ENCODE results near the gene COMMD6.

The COMMD6 gene

GRCh38 chr13:75486146-75487062, 51.2 kb downstream of the COMMD6 start:
- H3K9ac ChIP-seq (ENCODE audit: low read depth, low read length, poor library complexity, severe bottlenecking) = peak overlapping the region; percentile 44

GRCh38 chr13:75485286-75486062, 52.2 kb downstream of the COMMD6 start:
- Histone ChIP-seq H2AFZ (ENCODE audit: low read length) (no peak overlapping the region), H3K4me1 (ENCODE audit: insufficient read depth, low read length, poor library complexity, severe bottlenecking) (peaks cover 52% of the 10 kb centered on the region), H3K9me3 (ENCODE audit: insufficient read depth, low read depth, low read length) (no peaks in the 10 kb centered on the region), H3F3A (ENCODE audit: low read depth) (0 out of 2 replicates have a peak, but pooled peaks cover 5% of the 10 kb centered on the region), H3K9ac (ENCODE audit: low read depth, low read length, poor library complexity, severe bottlenecking) (peak overlapping the region; percentile 13), H3K79me2 (ENCODE audit: insufficient read depth, low read length) (peaks cover 8% of the 10 kb centered on the region), H3K27me3 (ENCODE audit: insufficient read depth, low read length, poor library complexity, severe bottlenecking) (no peaks in the 10 kb centered on the region), H3K36me3 (ENCODE audit: insufficient read depth, low read length) (no peaks in the 10 kb centered on the region), H3K9me2 (replicated peaks; ENCODE audit: low read depth, low read length) (no peaks in the 10 kb centered on the region), H3K4me3 (ENCODE audit: low read length, poor library complexity, severe bottlenecking) (no peak overlapping the region), H4K20me1 (ENCODE audit: insufficient read depth, low read length, poor library complexity, severe bottlenecking) (peaks cover 4% of the 10 kb centered on the region), H3K4me2 (ENCODE audit: low read depth, low read length, poor library complexity, severe bottlenecking) (peak overlapping the region; percentile 47)
- no peak for TF ChIP-seq CTCF (conservative IDR thresholded peaks at IDR 0.05; ENCODE audit: low read length)
- TF ChIP-seq EZH2phosphoT487 (IDR thresholded peaks at IDR 0.05; ENCODE audit: borderline replicate concordance) = no peak

More at GRCh38 chr13:75486146-75487062, 51.2 kb downstream of the COMMD6 start:
- Histone ChIP-seq H3K36me3 (ENCODE audit: insufficient read depth, low read length) (no peaks in the 10 kb centered on the region), H3K9me2 (replicated peaks; ENCODE audit: low read depth, low read length) (no peaks in the 10 kb centered on the region), H3K27me3 (ENCODE audit: insufficient read depth, low read length, poor library complexity, severe bottlenecking) (no peaks in the 10 kb centered on the region), H3K4me3 (ENCODE audit: low read length, poor library complexity, severe bottlenecking) (peak overlapping the region; percentile 37), H3K9me3 (ENCODE audit: insufficient read depth, low read depth, low read length) (no peaks in the 10 kb centered on the region), H3K79me2 (ENCODE audit: insufficient read depth, low read length) (no peaks in the 10 kb centered on the region), H3K4me1 (ENCODE audit: insufficient read depth, low read length, poor library complexity, severe bottlenecking) (peaks cover 48% of the 10 kb centered on the region), H4K20me1 (ENCODE audit: insufficient read depth, low read length, poor library complexity, severe bottlenecking) (no peaks in the 10 kb centered on the region), H2AFZ (ENCODE audit: low read length) (peak overlapping the region; percentile 0; the same call in 1 of the 2 replicates), H3K4me2 (ENCODE audit: low read depth, low read length, poor library complexity, severe bottlenecking) (peak overlapping the region; percentile 47), H3F3A (ENCODE audit: low read depth) (0 out of 2 replicates have a peak, but pooled peaks cover 5% of the 10 kb centered on the region)
- TF ChIP-seq EZH2phosphoT487 (IDR thresholded peaks at IDR 0.05; ENCODE audit: borderline replicate concordance) (no peak), CTCF (conservative IDR thresholded peaks at IDR 0.05; ENCODE audit: low read length) (no peak)

- Histone ChIP-seq H2AFZ (ENCODE audit: low read length) (peak overlapping the region; percentile 88; the same call in 1 of the 2 replicates), H3K9me2 (replicated peaks; ENCODE audit: low read depth, low read length) (no peaks in the 10 kb centered on the region), H3K36me3 (ENCODE audit: insufficient read depth, low read length) (no peaks in the 10 kb centered on the region), H3K4me3 (ENCODE audit: low read length, poor library complexity, severe bottlenecking) (peak overlapping the region; percentile 75), H3F3A (ENCODE audit: low read depth) (0 out of 2 replicates have a peak, but pooled peaks cover 5% of the 10 kb centered on the region), H3K79me2 (ENCODE audit: insufficient read depth, low read length) (peaks cover 35% of the 10 kb centered on the region), H3K4me1 (ENCODE audit: insufficient read depth, low read length, poor library complexity, severe bottlenecking) (peaks cover 67% of the 10 kb centered on the region), H4K20me1 (ENCODE audit: insufficient read depth, low read length, poor library complexity, severe bottlenecking) (peaks cover 29% of the 10 kb centered on the region), H3K4me2 (ENCODE audit: low read depth, low read length, poor library complexity, severe bottlenecking) (peak overlapping the region; percentile 76), H3K9ac (ENCODE audit: low read depth, low read length, poor library complexity, severe bottlenecking) (peak overlapping the region; percentile 68), H3K27me3 (ENCODE audit: insufficient read depth, low read length, poor library complexity, severe bottlenecking) (no peaks in the 10 kb centered on the region), H3K9me3 (ENCODE audit: insufficient read depth, low read depth, low read length) (no peaks in the 10 kb centered on the region)
- TF ChIP-seq CTCF (conservative IDR thresholded peaks at IDR 0.05; ENCODE audit: low read length) (no peak), EZH2phosphoT487 (IDR thresholded peaks at IDR 0.05; ENCODE audit: borderline replicate concordance) (no peak)
Measured at GRCh38 chr13:75482820-75483079, 54.9 kb downstream of the COMMD6 start.

Data from Loucy (cell line).